ENCODE measurements around the gene TDRD15. TPM values are rescaled to one million over a fixed set of nuclear protein-coding genes. Genes with fewer than 3 reads are reported as not detected.

The TDRD15 gene
- total RNA-seq, 1 donor from 2014 or later: not detected

DNA sequence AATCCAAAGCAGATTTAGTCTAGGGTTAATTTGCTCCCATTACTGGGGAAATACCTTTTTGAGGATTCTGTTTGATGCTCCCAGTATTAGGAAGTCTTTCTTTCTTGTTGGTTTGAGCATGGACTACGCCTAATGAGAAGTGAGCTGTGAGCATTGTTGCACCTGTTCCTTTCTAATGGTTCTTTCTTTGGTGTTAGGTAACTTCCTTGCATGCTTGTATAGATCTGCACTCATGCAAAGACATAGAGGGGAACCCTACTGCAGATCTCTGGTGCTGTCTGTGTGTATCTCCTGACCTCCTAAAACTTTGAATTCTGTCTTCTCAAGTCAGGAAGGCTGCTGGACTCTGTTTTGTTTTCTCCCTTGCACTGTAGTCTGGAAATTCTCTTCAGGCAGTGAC, 12.8 kb upstream of the TDRD15 start:
- H3K27ac Mint-ChIP-seq (ENCODE audit: unreplicated experiment): no peak overlapping the region

DNA sequence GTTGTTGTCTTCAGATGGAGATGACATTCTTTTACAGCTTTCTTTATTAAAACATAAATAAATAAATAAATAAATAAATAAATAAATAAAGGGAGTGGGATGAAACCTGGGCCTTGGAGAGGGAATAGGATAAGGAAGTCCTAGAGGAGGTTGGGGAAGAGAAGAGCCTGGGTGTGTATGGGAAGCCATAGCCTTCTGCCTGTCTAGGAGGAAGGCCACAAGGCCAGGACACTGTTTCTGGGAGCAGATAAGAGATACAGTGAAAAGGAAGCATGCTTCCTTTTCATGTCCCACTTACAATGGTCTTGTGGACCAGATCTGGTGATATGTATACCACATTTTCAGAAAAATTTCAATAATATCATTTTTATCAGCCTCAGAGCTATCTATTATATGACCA, 6.1 kb upstream of the TDRD15 start:
- Mint-ChIP-seq H3K27me3 (ENCODE audit: unreplicated experiment) (no peaks in the 10 kb centered on the region), H3K4me3 (ENCODE audit: unreplicated experiment) (no peak overlapping the region), H3K27ac (ENCODE audit: unreplicated experiment) (no peak overlapping the region), H3K4me1 (ENCODE audit: low read depth, unreplicated experiment) (no peaks in the 10 kb centered on the region), H3K9me3 (ENCODE audit: unreplicated experiment) (peaks cover 1% of the 10 kb centered on the region), H3K36me3 (ENCODE audit: unreplicated experiment) (no peaks in the 10 kb centered on the region)
- DNase-seq: no peak
- TF ChIP-seq, protein P1, sequence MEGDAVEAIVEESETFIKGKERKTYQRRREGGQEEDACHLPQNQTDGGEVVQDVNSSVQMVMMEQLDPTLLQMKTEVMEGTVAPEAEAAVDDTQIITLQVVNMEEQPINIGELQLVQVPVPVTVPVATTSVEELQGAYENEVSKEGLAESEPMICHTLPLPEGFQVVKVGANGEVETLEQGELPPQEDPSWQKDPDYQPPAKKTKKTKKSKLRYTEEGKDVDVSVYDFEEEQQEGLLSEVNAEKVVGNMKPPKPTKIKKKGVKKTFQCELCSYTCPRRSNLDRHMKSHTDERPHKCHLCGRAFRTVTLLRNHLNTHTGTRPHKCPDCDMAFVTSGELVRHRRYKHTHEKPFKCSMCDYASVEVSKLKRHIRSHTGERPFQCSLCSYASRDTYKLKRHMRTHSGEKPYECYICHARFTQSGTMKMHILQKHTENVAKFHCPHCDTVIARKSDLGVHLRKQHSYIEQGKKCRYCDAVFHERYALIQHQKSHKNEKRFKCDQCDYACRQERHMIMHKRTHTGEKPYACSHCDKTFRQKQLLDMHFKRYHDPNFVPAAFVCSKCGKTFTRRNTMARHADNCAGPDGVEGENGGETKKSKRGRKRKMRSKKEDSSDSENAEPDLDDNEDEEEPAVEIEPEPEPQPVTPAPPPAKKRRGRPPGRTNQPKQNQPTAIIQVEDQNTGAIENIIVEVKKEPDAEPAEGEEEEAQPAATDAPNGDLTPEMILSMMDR (IDR thresholded peaks at IDR 0.05; ENCODE audit: partially characterized antibody, unreplicated experiment): no peak

More for the DNA sequence above, 12.8 kb upstream of the TDRD15 start:
- Mint-ChIP-seq H3K27me3 (ENCODE audit: unreplicated experiment) (no peaks in the 10 kb centered on the region), H3K4me1 (ENCODE audit: low read depth, unreplicated experiment) (no peaks in the 10 kb centered on the region), H3K36me3 (ENCODE audit: unreplicated experiment) (no peaks in the 10 kb centered on the region), H3K9me3 (ENCODE audit: unreplicated experiment) (no peaks in the 10 kb centered on the region), H3K4me3 (ENCODE audit: unreplicated experiment) (no peak overlapping the region)
- TF ChIP-seq, protein P1 (IDR thresholded peaks at IDR 0.05; ENCODE audit: partially characterized antibody, unreplicated experiment): no peak
- no peak for DNase-seq

DNA sequence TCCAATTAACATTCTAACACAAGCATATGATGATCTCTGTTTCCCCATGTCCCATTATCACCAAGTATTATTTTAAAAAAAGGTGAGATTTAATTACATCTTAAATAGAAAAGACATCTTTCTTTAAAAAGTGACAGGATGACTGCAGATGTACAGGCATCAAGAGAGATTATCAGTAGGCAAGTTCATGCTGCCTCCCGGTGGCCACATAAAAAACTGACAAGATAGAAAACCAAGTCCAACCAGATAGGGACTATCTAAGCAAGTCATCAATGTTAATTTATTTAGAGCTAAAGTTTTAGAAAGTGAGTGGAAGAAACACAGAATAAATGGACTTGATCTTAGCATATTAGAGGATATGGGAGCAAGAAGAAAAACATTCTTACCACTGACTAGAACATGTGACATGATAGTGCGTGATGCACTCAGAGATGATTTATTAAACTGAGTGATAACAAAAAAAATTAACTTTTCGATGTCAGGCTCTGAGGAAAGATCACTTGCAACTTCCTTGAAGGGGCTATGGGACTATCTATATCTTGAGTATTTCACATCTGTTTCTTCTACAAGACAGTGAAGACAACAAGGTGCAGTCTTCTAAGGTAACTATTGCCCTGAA, 5.4 kb upstream of the TDRD15 start:
- Mint-ChIP-seq H3K36me3 (ENCODE audit: unreplicated experiment) (no peaks in the 10 kb centered on the region), H3K27ac (ENCODE audit: unreplicated experiment) (no peak overlapping the region), H3K4me3 (ENCODE audit: unreplicated experiment) (no peak overlapping the region), H3K9me3 (ENCODE audit: unreplicated experiment) (peaks cover 1% of the 10 kb centered on the region), H3K4me1 (ENCODE audit: low read depth, unreplicated experiment) (no peaks in the 10 kb centered on the region), H3K27me3 (ENCODE audit: unreplicated experiment) (no peaks in the 10 kb centered on the region)
- TF ChIP-seq, protein P1 (IDR thresholded peaks at IDR 0.05; ENCODE audit: partially characterized antibody, unreplicated experiment): peak; percentile 45
- DNase-seq: peak; percentile 45

DNA sequence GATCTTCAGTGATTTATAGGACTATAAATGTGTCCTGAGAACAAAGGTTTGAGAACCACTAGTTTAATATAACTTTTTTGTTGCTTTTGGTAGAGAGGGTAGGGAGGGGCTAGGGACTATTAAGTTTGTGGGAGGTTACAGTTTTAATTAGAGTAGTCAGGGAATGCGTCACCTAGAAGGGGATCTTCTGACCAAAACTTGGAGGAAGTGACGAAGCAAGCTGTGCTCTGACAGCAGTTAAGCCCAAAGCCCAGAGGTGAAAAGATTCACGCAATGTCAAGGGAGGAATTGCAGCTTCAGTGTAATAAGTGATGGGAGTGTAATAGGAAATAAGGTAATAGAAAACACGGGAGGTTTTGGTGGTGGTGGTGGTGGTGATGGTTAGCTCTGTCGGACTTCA, 8.1 kb downstream of the TDRD15 start:
- Mint-ChIP-seq H3K4me1 (ENCODE audit: low read depth, unreplicated experiment) (no peaks in the 10 kb centered on the region), H3K4me3 (ENCODE audit: unreplicated experiment) (no peak overlapping the region), H3K9me3 (ENCODE audit: unreplicated experiment) (no peaks in the 10 kb centered on the region), H3K27ac (ENCODE audit: unreplicated experiment) (no peak overlapping the region), H3K36me3 (ENCODE audit: unreplicated experiment) (no peaks in the 10 kb centered on the region), H3K27me3 (ENCODE audit: unreplicated experiment) (no peaks in the 10 kb centered on the region)
- TF ChIP-seq, protein P1 (IDR thresholded peaks at IDR 0.05; ENCODE audit: partially characterized antibody, unreplicated experiment): no peak
- no peak for DNase-seq

DNA sequence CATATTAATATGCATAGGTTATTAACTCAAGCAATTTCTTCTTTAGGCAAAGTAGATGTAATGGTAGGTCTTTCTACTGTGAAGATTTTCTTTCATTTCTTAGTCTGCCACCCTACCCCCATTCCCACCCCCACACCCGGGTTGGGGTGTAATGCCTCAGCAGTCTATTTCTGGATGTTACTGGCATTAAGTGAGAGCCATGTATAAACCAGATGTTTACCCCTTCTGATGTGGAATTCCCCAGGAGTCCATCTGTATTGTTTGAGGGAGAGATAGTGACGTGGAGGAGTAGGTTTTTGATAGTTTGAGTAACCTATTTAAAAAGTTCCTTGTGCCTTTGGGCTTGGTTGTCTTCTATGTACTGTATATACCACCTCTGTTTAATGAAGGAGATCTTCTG, 11.8 kb downstream of the TDRD15 start:
- Mint-ChIP-seq H3K36me3 (ENCODE audit: unreplicated experiment) (no peaks in the 10 kb centered on the region), H3K4me3 (ENCODE audit: unreplicated experiment) (no peak overlapping the region), H3K27me3 (ENCODE audit: unreplicated experiment) (no peaks in the 10 kb centered on the region), H3K9me3 (ENCODE audit: unreplicated experiment) (no peaks in the 10 kb centered on the region), H3K27ac (ENCODE audit: unreplicated experiment) (no peak overlapping the region), H3K4me1 (ENCODE audit: low read depth, unreplicated experiment) (no peaks in the 10 kb centered on the region)
- DNase-seq: no peak
- TF ChIP-seq, protein P1 (IDR thresholded peaks at IDR 0.05; ENCODE audit: partially characterized antibody, unreplicated experiment): no peak

All from glutamatergic neuron (in vitro differentiated cells).